Measurements from ENCODE around the gene SCARB1.

The SCARB1 gene

GRCh38 chr12:124767066-124767821, 96.4 kb downstream of the SCARB1 start:
- Mint-ChIP-seq H3K27me3 (ENCODE audit: low read depth, poor library complexity) (peaks cover 36% of the 10 kb centered on the region), H3K4me1 (peaks cover 25% of the 10 kb centered on the region), H3K4me3 (no peak overlapping the region), H3K36me3 (ENCODE audit: low read depth) (peaks cover 6% of the 10 kb centered on the region), H3K9me3 (peaks cover 24% of the 10 kb centered on the region), H3K27ac (no peak overlapping the region)
- peak; percentile 92 for DNase-seq
- peak; percentile 100 for TF ChIP-seq CTCF (IDR thresholded peaks at IDR 0.05)

- no peak for DNase-seq
- H3K9me3 Mint-ChIP-seq, result peaks cover 24% of the 10 kb centered on the region
- peaks cover 6% of the 10 kb centered on the region for H3K36me3 Mint-ChIP-seq (ENCODE audit: low read depth)
- no peak overlapping the region for H3K27ac Mint-ChIP-seq
- H3K4me3 Mint-ChIP-seq, result no peak overlapping the region
- H3K4me1 Mint-ChIP-seq, result peaks cover 21% of the 10 kb centered on the region
- H3K27me3 Mint-ChIP-seq (ENCODE audit: low read depth, poor library complexity), result peaks cover 36% of the 10 kb centered on the region
- no peak for TF ChIP-seq CTCF (IDR thresholded peaks at IDR 0.05)
These were observed 97.0 kb downstream of the SCARB1 start for GRCh38 chr12:124766727-124767065.

- no peak for TF ChIP-seq CTCF (IDR thresholded peaks at IDR 0.05)
- H3K4me3 Mint-ChIP-seq, result no peak overlapping the region
- DNase-seq, result no peak
- peaks cover 24% of the 10 kb centered on the region for H3K9me3 Mint-ChIP-seq
- H3K36me3 Mint-ChIP-seq (ENCODE audit: low read depth), result peaks cover 6% of the 10 kb centered on the region
- H3K4me1 Mint-ChIP-seq, result peaks cover 20% of the 10 kb centered on the region
- H3K27ac Mint-ChIP-seq, result no peak overlapping the region
- peaks cover 34% of the 10 kb centered on the region for H3K27me3 Mint-ChIP-seq (ENCODE audit: low read depth, poor library complexity)
These were observed 97.8 kb downstream of the SCARB1 start for GRCh38 chr12:124765581-124766489.

GRCh38 chr12:124764870-124765580, 98.6 kb downstream of the SCARB1 start:
- peaks cover 6% of the 10 kb centered on the region for H3K36me3 Mint-ChIP-seq (ENCODE audit: low read depth)
- DNase-seq, result no peak
- peaks cover 26% of the 10 kb centered on the region for H3K4me1 Mint-ChIP-seq
- TF ChIP-seq CTCF (IDR thresholded peaks at IDR 0.05), result no peak
- no peak overlapping the region for H3K27ac Mint-ChIP-seq
- no peak overlapping the region for H3K4me3 Mint-ChIP-seq
- peaks cover 30% of the 10 kb centered on the region for H3K27me3 Mint-ChIP-seq (ENCODE audit: low read depth, poor library complexity)
- H3K9me3 Mint-ChIP-seq, result peaks cover 24% of the 10 kb centered on the region

GRCh38 chr12:124764451-124764850, 99.2 kb downstream of the SCARB1 start:
- peaks cover 32% of the 10 kb centered on the region for H3K4me1 Mint-ChIP-seq
- peaks cover 24% of the 10 kb centered on the region for H3K9me3 Mint-ChIP-seq
- peaks cover 31% of the 10 kb centered on the region for H3K27me3 Mint-ChIP-seq (ENCODE audit: low read depth, poor library complexity)
- no peak overlapping the region for H3K4me3 Mint-ChIP-seq
- H3K36me3 Mint-ChIP-seq (ENCODE audit: low read depth), result peaks cover 6% of the 10 kb centered on the region
- no peak for DNase-seq
- no peak overlapping the region for H3K27ac Mint-ChIP-seq
- peak; percentile 58 for TF ChIP-seq CTCF (IDR thresholded peaks at IDR 0.05)
